Transverse colon (tissue), 4 donors: ENCODE data around the gene LEPROT. TPM values are rescaled to one million over a fixed set of nuclear protein-coding genes. Genes with fewer than 3 reads are reported as not detected.

Experiments
- DNase-seq: peaks from one replicate; pipeline ENCODE4 v3.0.0-alpha.2; 2019
- H3K27ac ChIP-seq, 4 donors: fragments of 200-600 bp; sonication (generic); 2 replicates each; pipeline ENCODE4 v1.5.1; 2016 to 2018; ENCODE audit warnings: inconsistent platforms in 4 of 4
- H3K27me3 ChIP-seq: fragments of 200-600 bp; sonication (generic); 2 replicates; pipeline ENCODE4 v1.5.1; 2017; ENCODE audit warnings: inconsistent platforms
- H3K36me3 ChIP-seq, 4 donors: fragments of 200-600 bp; sonication (generic); 2 replicates each; pipeline ENCODE4 v1.5.1; 2017 to 2019; ENCODE audit warnings: inconsistent platforms in 4 of 4
- H3K4me1 ChIP-seq, 4 donors: fragments of 200-600 bp; sonication (generic); 2 replicates each; pipeline ENCODE4 v1.5.1; 2017 to 2020; ENCODE audit warnings: inconsistent platforms in 4 of 4
- H3K4me3 ChIP-seq, 4 donors: fragments of 200-600 bp; sonication (generic); 1 replicate in 1 of 4; 2 replicates in 3 of 4; pipeline versions ENCODE4 v1.5.1 to v1.6.1; 2017 to 2019; ENCODE audit warnings: inconsistent platforms in 4 of 4
- H3K9me3 ChIP-seq, 2 donors: fragments of 200-600 bp; sonication (generic); 2 replicates each; pipeline ENCODE4 v1.5.1; 2017 to 2019; ENCODE audit warnings: inconsistent platforms in 2 of 2
- CTCF ChIP-seq, 5 experiments: fragments of 200-600 bp in 3 of 5; fragments of 450-650 bp in 2 of 5; sonication (generic) in 3 of 5; IDR thresholded peaks; 1 replicate in 2 of 5; 2 replicates in 3 of 5; pipeline ENCODE4 v1.5.1; 2016 to 2017; ENCODE audit warnings: antibody characterized with exemption in 5 of 5, inconsistent platforms in 3 of 5, mild to moderate bottlenecking in 2 of 5, moderate library complexity in 1 of 5
- EP300 ChIP-seq: sonication (generic); formaldehyde crosslinking; IDR thresholded peaks from one replicate; pipeline ENCODE4 v1.6.1; 2017; ENCODE audit warnings: antibody characterized with exemption, low read depth
- POLR2A ChIP-seq: fragments of 450-650 bp; IDR thresholded peaks from one replicate; pipeline ENCODE4 v1.6.1; 2016; ENCODE audit warnings: antibody characterized with exemption, mild to moderate bottlenecking, moderate library complexity
- POLR2AphosphoS5 ChIP-seq, 3 donors: sonication (generic); formaldehyde crosslinking; IDR thresholded peaks; one replicate each; pipeline ENCODE4 v1.6.1; 2016; ENCODE audit warnings: antibody characterized with exemption in 3 of 3
- WGBS, 2 donors: methylation state at CpG; one replicate each; pipeline ENCODE4 v1.1.5; 2018; ENCODE audit warnings: low coverage in 1 of 2; 5-methylcytosine and 5-hydroxymethylcytosine counted together
- in situ Hi-C, 4 donors: fragments of 200-750 bp; cut with MboI; loops; one replicate each; pipeline versions ENCODE4 v1.15.0 to v1.15.1; 2017; ENCODE audit warnings: low sequenced_read_pairs in 3 of 4, low pct_ligation_motif_present in 1 of 4, low pct_unique_long_range_greater_than_20kb in 1 of 4
- intact Hi-C: fragments of 100-400 bp; cut with DNase I; formaldehyde crosslinking; loops from one replicate; pipeline ENCODE4 v1.15.1; 2023; ENCODE audit warnings: low total_unique reads
- total RNA-seq, 4 donors: library from RNA; depleted of rRNA; stranded (reverse); fragments of >200 nt; gene quantifications; one replicate each; pipeline ENCODE4 v1.1.0, GENCODE V29; 2016

Gene LEPROT
- total RNA-seq, 4 donors from 2014 or later: 14.1 to 69.4 (median 36.6) TPM

GRCh38 chr1:65440915-65441314 lies 20.4 kb downstream of the LEPROT start:
- 57 to 81% methylated on average over 1 of the region's 1 CpG for WGBS, 2 donors
- H3K9me3 ChIP-seq: no peaks in the 10 kb centered on the region
- no peak overlapping the region for H3K4me3 ChIP-seq
- H3K27ac ChIP-seq: no peak overlapping the region
- TF ChIP-seq POLR2AphosphoS5 (IDR thresholded peaks at IDR 0.05) (no peak), CTCF (IDR thresholded peaks at IDR 0.05) (no peak), EP300 (no peak), POLR2A (no peak)
- no peak for DNase-seq
- H3K36me3 ChIP-seq: no peaks in the 10 kb centered on the region
- intact Hi-C loops: no loop called here
- H3K4me1 ChIP-seq: no peaks in the 10 kb centered on the region
- no peaks in the 10 kb centered on the region for H3K27me3 ChIP-seq
- in situ Hi-C loops: loop anchor here in 2 of 4 donors (25.0 kb wide), 1 partner anchor 246 kb away; no protein-coding TSS in a partner anchor

- in situ Hi-C loops: loop anchor here in 2 of 4 donors (25.0 kb wide), 1 partner anchor 246 kb away; no protein-coding TSS in a partner anchor
- no peak for DNase-seq
- intact Hi-C loops: no loop called here
- no peak overlapping the region for H3K27ac ChIP-seq
- no peaks in the 10 kb centered on the region for H3K27me3 ChIP-seq
- TF ChIP-seq POLR2A: no peak
- TF ChIP-seq EP300: no peak
- TF ChIP-seq CTCF (IDR thresholded peaks at IDR 0.05): no peak
- no peak for TF ChIP-seq POLR2AphosphoS5 (IDR thresholded peaks at IDR 0.05)
- H3K4me1 ChIP-seq: no peaks in the 10 kb centered on the region
- no peak overlapping the region for H3K4me3 ChIP-seq
- WGBS, 2 donors: 44 to 50% methylated on average over 3 of the region's 3 CpGs
- no peaks in the 10 kb centered on the region for H3K36me3 ChIP-seq
- no peaks in the 10 kb centered on the region for H3K9me3 ChIP-seq
Observed at GRCh38 chr1:65441464-65441863, 21.0 kb downstream of the LEPROT start.

- TF ChIP-seq POLR2A (no peak), POLR2AphosphoS5 (IDR thresholded peaks at IDR 0.05) (no peak), CTCF (IDR thresholded peaks at IDR 0.05) (no peak), EP300 (no peak)
- in situ Hi-C loops (loop anchor here in 2 of 4 donors (25.0 kb wide), 1 partner anchor 245 kb away; no protein-coding TSS in a partner anchor), intact Hi-C loops (no loop called here)
- DNase-seq: no peak
- H3K36me3 ChIP-seq: no peaks in the 10 kb centered on the region
- no peaks in the 10 kb centered on the region for H3K27me3 ChIP-seq
- 70 to 100% methylated on average over 1 of the region's 1 CpG for WGBS, 2 donors
- H3K4me3 ChIP-seq: no peak overlapping the region
- no peaks in the 10 kb centered on the region for H3K4me1 ChIP-seq
- no peak overlapping the region for H3K27ac ChIP-seq
- no peaks in the 10 kb centered on the region for H3K9me3 ChIP-seq
Observed at GRCh38 chr1:65442442-65442841, 22.0 kb downstream of the LEPROT start.

- Histone ChIP-seq H3K9me3 (no peaks in the 10 kb centered on the region), H3K4me3 (no peak overlapping the region), H3K27me3 (no peaks in the 10 kb centered on the region), H3K4me1 (no peaks in the 10 kb centered on the region), H3K27ac (no peak overlapping the region), H3K36me3 (no peaks in the 10 kb centered on the region)
- TF ChIP-seq POLR2A (no peak), POLR2AphosphoS5 (IDR thresholded peaks at IDR 0.05) (no peak), EP300 (no peak), CTCF (IDR thresholded peaks at IDR 0.05) (no peak)
- intact Hi-C loops (no loop called here), in situ Hi-C loops (loop anchor here in 2 of 4 donors (25.0 kb wide), 1 partner anchor 244 kb away; no protein-coding TSS in a partner anchor)
- no peak for DNase-seq
- 79 to 87% methylated on average over 2 of the region's 2 CpGs for WGBS, 2 donors
Observed at GRCh38 chr1:65443647-65444046, 23.2 kb downstream of the LEPROT start.
